GM18909 (cell line): ENCODE results near the gene ACTRT2.

ENCODE experiments used
- ATAC-seq: cut with Tn5 transposase; IDR thresholded peaks from one replicate; pipeline ENCODE4 v1.9.1; 2021; ENCODE audit warnings: mild to moderate bottlenecking; ENCODE audit not compliant: unreplicated experiment, poor library complexity

Gene ACTRT2

GRCh38 chr1:2983319-2983705 is 38.0 kb upstream of the ACTRT2 start:
- ATAC-seq = no peak

- ATAC-seq = no peak
These were observed 37.4 kb upstream of the ACTRT2 start for GRCh38 chr1:2983706-2984398.

GRCh38 chr1:2984399-2985061 is 36.7 kb upstream of the ACTRT2 start:
- ATAC-seq = no peak

- no peak for ATAC-seq
These were observed 36.2 kb upstream of the ACTRT2 start for GRCh38 chr1:2985067-2985561.

- ATAC-seq = no peak
These were observed 35.3 kb upstream of the ACTRT2 start for GRCh38 chr1:2985694-2986548.

GRCh38 chr1:2986549-2987305 is 34.5 kb upstream of the ACTRT2 start:
- no peak for ATAC-seq

GRCh38 chr1:2987773-2988172 is 33.5 kb upstream of the ACTRT2 start:
- no peak for ATAC-seq

- ATAC-seq = no peak
These were observed 33.0 kb upstream of the ACTRT2 start for GRCh38 chr1:2988256-2988655.

GRCh38 chr1:2989185-2989584 is 32.1 kb upstream of the ACTRT2 start:
- ATAC-seq = no peak

GRCh38 chr1:2989976-2990375 is 31.3 kb upstream of the ACTRT2 start:
- ATAC-seq = no peak

GRCh38 chr1:2990376-2991115 is 30.7 kb upstream of the ACTRT2 start:
- no peak for ATAC-seq

GRCh38 chr1:2991753-2992495 is 29.3 kb upstream of the ACTRT2 start:
- no peak for ATAC-seq

- ATAC-seq = no peak
These were observed 22.7 kb upstream of the ACTRT2 start for GRCh38 chr1:2998503-2999100.

- ATAC-seq = no peak
These were observed 22.1 kb upstream of the ACTRT2 start for GRCh38 chr1:2999138-2999537.

- ATAC-seq = no peak
These were observed 21.7 kb upstream of the ACTRT2 start for GRCh38 chr1:2999571-2999970.

GRCh38 chr1:3000214-3000613 is 21.1 kb upstream of the ACTRT2 start:
- ATAC-seq = no peak

- no peak for ATAC-seq
These were observed 20.4 kb upstream of the ACTRT2 start for GRCh38 chr1:3000671-3001470.
